GM12878 (cell line): ENCODE data around the gene GAREM1. TPM values are rescaled to one million over a fixed set of nuclear protein-coding genes. Genes with fewer than 3 reads are reported as not detected.

ENCODE experiments used
- ATAC-seq: fragments of 200-7000 bp; cut with Tn5 transposase; 3 replicates; pipeline ENCODE4 v1.9.1; 2020; ENCODE audit warnings: mild to moderate bottlenecking, moderate library complexity
- BruUV-seq: library from RNA; stranded (reverse); fragments of 400-500 nt; replicated peaks from 2 replicates; lab custom pipeline; 2021; lab: Mats Ljungman, UMichigan
- CTCF ChIA-PET: fragments of 300-600 bp; sonication (Branson Sonifier 250); formaldehyde crosslinking; extraction: SDS; loops from one replicate; lab custom pipeline; 2021; ENCODE audit warnings: inconsistent platforms; lab: Yijun Ruan, JAX
- POLR2A ChIA-PET: fragments of 350-600 bp; formaldehyde crosslinking; extraction: SDS; loops from one replicate; lab custom pipeline; 2021; ENCODE audit warnings: inconsistent platforms; lab: Charles Lee
- RAD21 ChIA-PET: fragments of 300-600 bp; sonication (Branson Sonifier 250); formaldehyde crosslinking; loops from one replicate; lab custom pipeline; 2023; ENCODE audit warnings: antibody characterized with exemption; ENCODE audit not compliant: unreplicated experiment; lab: Charles Lee
- SMC1A ChIA-PET: fragments of 300-600 bp; sonication (Branson Sonifier 250); formaldehyde crosslinking; loops from one replicate; lab custom pipeline; 2023; ENCODE audit not compliant: unreplicated experiment, uncharacterized antibody; lab: Charles Lee
- DNase-seq: peaks from one replicate; pipeline ENCODE4 v3.0.0-alpha.2; 2011; ENCODE audit warnings: low read depth, low spot score
- FAIRE-seq: peaks from 3 replicates; lab custom pipeline; 2011; peaks lifted over from hg19 to GRCh38; lab: Jason Lieb, UNC
- H2AFZ ChIP-seq: 2 replicates; pipeline ENCODE4 v1.6.0; 2011; ENCODE audit warnings: low read depth, low read length, control low read depth; ENCODE audit not compliant: control insufficient read depth
- H3K27ac ChIP-seq: 2 replicates; pipeline ENCODE4 v1.5.1; 2011; ENCODE audit warnings: control low read depth; ENCODE audit not compliant: control insufficient read depth, insufficient read depth
- H3K27me3 ChIP-seq, 2 experiments: replicated peaks in 1 of 2; 2 replicates each; pipeline versions ENCODE4 v1.6.0 to v1.6.1; 2011; ENCODE audit warnings: low read length in 1 of 2; ENCODE audit not compliant: control insufficient read depth in 2 of 2, insufficient read depth in 2 of 2
- H3K36me3 ChIP-seq, 2 experiments: 2 replicates each; pipeline ENCODE4 v1.5.1; 2011; ENCODE audit warnings: low read length in 1 of 2; ENCODE audit not compliant: control insufficient read depth in 2 of 2, insufficient read depth in 2 of 2
- H3K4me1 ChIP-seq: 2 replicates; pipeline ENCODE4 v1.6.1; 2011; ENCODE audit warnings: mild to moderate bottlenecking, low read length, moderate library complexity, mixed read lengths; ENCODE audit not compliant: control insufficient read depth, insufficient read depth
- H3K4me2 ChIP-seq: 2 replicates; pipeline ENCODE4 v1.6.0; 2011; ENCODE audit warnings: control low read depth; ENCODE audit not compliant: control insufficient read depth, insufficient read depth
- H3K4me3 ChIP-seq: fragments of 200-600 bp; sonication (generic); 2 replicates; pipeline ENCODE4 v1.5.1; 2016
- H3K79me2 ChIP-seq: 2 replicates; pipeline ENCODE4 v1.6.0; 2011; ENCODE audit warnings: low read length; ENCODE audit not compliant: control insufficient read depth, insufficient read depth
- H3K9ac ChIP-seq: 2 replicates; pipeline ENCODE4 v1.8.0; 2011; ENCODE audit warnings: low read length, control low read depth, mixed read lengths; ENCODE audit not compliant: control insufficient read depth, insufficient read depth
- H3K9me3 ChIP-seq: replicated peaks from 3 replicates; pipeline ENCODE4 v1.5.1; 2011; ENCODE audit warnings: mild to moderate bottlenecking, low read length; ENCODE audit not compliant: control insufficient read depth, insufficient read depth
- H4K20me1 ChIP-seq: 2 replicates; pipeline ENCODE4 v1.6.0; 2011; ENCODE audit not compliant: control insufficient read depth, insufficient read depth
- CHD1 ChIP-seq: IDR thresholded peaks from 2 replicates; pipeline ENCODE4 v1.6.1; 2012; ENCODE audit warnings: low read depth, low read length, improper control_type of control experiment
- E2F8 ChIP-seq: fragments of 450-650 bp; IDR thresholded peaks from 2 replicates; pipeline ENCODE4 v1.6.1; 2018; ENCODE audit warnings: mild to moderate bottlenecking, low read depth, moderate library complexity; ENCODE audit not compliant: partially characterized antibody
- GATAD2B ChIP-seq: fragments of 450-650 bp; conservative IDR thresholded peaks from 2 replicates; pipeline ENCODE4 v1.6.1; 2017; ENCODE audit warnings: low read depth, mild to moderate bottlenecking, moderate library complexity
- NFIC ChIP-seq: IDR thresholded peaks from 2 replicates; pipeline ENCODE4 v1.6.1; 2012; ENCODE audit warnings: low read depth, mild to moderate bottlenecking, inconsistent platforms, low read length, moderate library complexity
- SMAD5 ChIP-seq: IDR thresholded peaks from 2 replicates; pipeline ENCODE4 v1.6.1; 2016; ENCODE audit warnings: antibody characterized with exemption, low read depth
- SPI1 ChIP-seq: IDR thresholded peaks from 2 replicates; pipeline ENCODE4 v1.6.1; 2011; ENCODE audit warnings: low read depth, mild to moderate bottlenecking, low read length, moderate library complexity, borderline replicate concordance; ENCODE audit not compliant: insufficient read depth
- USF1 ChIP-seq: IDR thresholded peaks from 2 replicates; pipeline ENCODE4 v1.6.1; 2011; ENCODE audit warnings: borderline replicate concordance, low read depth, mild to moderate bottlenecking, moderate library complexity, mixed read lengths, low read length; ENCODE audit not compliant: insufficient read depth; ENCODE audit errors: extremely low read length
- ZBTB33 ChIP-seq: fragments of 450-650 bp; IDR thresholded peaks from 2 replicates; pipeline ENCODE4 v1.6.1; 2017; ENCODE audit warnings: mild to moderate bottlenecking
- WGBS: methylation state at CpG from one replicate; pipeline ENCODE4 v1.1.6; 2016; ENCODE audit warnings: low lambda C conversion rate; ENCODE audit not compliant: insufficient replicate concordance, insufficient coverage; ENCODE audit errors: missing lambda C conversion rate; 5-methylcytosine and 5-hydroxymethylcytosine counted together
- in situ Hi-C: fragments of 300-500 bp; cut with MboI; formaldehyde crosslinking; loops from 9 replicates; pipeline ENCODE4 v1.14.3; 2018; ENCODE audit warnings: mixed read lengths
- intact Hi-C: fragments of 100-400 bp; cut with micrococcal nuclease; formaldehyde crosslinking; loops from one replicate; pipeline ENCODE4 v1.14.2; 2022; ENCODE audit not compliant: unreplicated experiment
- polyA plus RNA-seq, 11 experiments: library from polyadenylated mRNA; depleted of rRNA in 4 of 11; unstranded in 6 of 11; stranded (reverse) in 5 of 11; fragments of >200 nt; fragmentation: Nextera tagmentation in 4 of 11; fragmentation: Illumina TruSeq in 1 of 11; extraction: Ambion mirVana in 4 of 11; extraction: Trizol in 1 of 11; gene quantifications; 1 replicate in 1 of 11; 2 replicates in 10 of 11; pipeline versions ENCODE4 v1.2.1 to v1.2.3, GENCODE V29; 2011 to 2016; ENCODE audit warnings: inconsistent platforms in 2 of 11, missing spikeins in 2 of 11, low read depth in 1 of 11
- total RNA-seq, 4 experiments: library from RNA; depleted of rRNA in 3 of 4; stranded (reverse); fragments of >200 nt in 3 of 4; fragmentation: Illumina TruSeq in 1 of 4; extraction: Trizol in 1 of 4; gene quantifications; 2 replicates each; pipeline versions ENCODE4 v1.2.1 to v1.2.3, GENCODE V29; 2013 to 2021

The GAREM1 gene
- total and polyA plus RNA-seq, 10 of the 15 experiments (the other 5 are each of a cell fraction or from before 2014, with no cell fraction given) = 0.05 to 0.29 (median 0.05) TPM; not detected in 7

GRCh38 chr18:32216390-32216789 lies 254.3 kb downstream of the GAREM1 start:
- ChIA-PET CTCF (no interaction called here), SMC1A (no interaction called here), POLR2A (no interaction called here), RAD21 (no interaction called here)
- intact Hi-C loops = no loop called here
- Histone ChIP-seq H3K9me3 (no peaks in the 10 kb centered on the region), H3K9ac (no peak overlapping the region), H2AFZ (no peak overlapping the region), H3K4me1 (no peaks in the 10 kb centered on the region), H3K36me3 (no peaks in the 10 kb centered on the region), H3K79me2 (no peaks in the 10 kb centered on the region), H4K20me1 (no peaks in the 10 kb centered on the region), H3K4me2 (no peak overlapping the region), H3K4me3 (no peak overlapping the region), H3K27ac (no peak overlapping the region), H3K27me3 (no peaks in the 10 kb centered on the region)
- FAIRE-seq (no peak), ATAC-seq (no peak), DNase-seq (no peak)
- no TSS peak for BruUV-seq
- in situ Hi-C loops = no loop called here
- WGBS = 43% methylated on average over 2 of the region's 2 CpGs
- TF ChIP-seq SMAD5 (no peak), E2F8 (no peak), ZBTB33 (no peak), GATAD2B (no peak), SPI1 (no peak), NFIC (no peak), USF1 (no peak), CHD1 (no peak)
